K562 (cell line): ENCODE data around the gene UBE2M. TPM values are rescaled to one million over a fixed set of nuclear protein-coding genes. Genes with fewer than 3 reads are reported as not detected.
A peak's percentile ranks its signal among the peaks of the same experiment; 100 is the strongest.

Experiments
- BHLHE40 ChIP-seq: IDR thresholded peaks from 2 replicates; pipeline ENCODE4 v1.6.1; 2011; ENCODE audit warnings: low read length, improper control_type of control experiment
- CBX3 ChIP-seq, 2 experiments: IDR thresholded peaks; 1 replicate in 1 of 2; 2 replicates in 1 of 2; pipeline ENCODE4 v1.6.1; 2012; ENCODE audit warnings: inconsistent platforms in 2 of 2, low read length in 2 of 2, borderline replicate concordance in 1 of 2, control low read depth in 1 of 2
- ELF4 ChIP-seq: fragments of 450-650 bp; formaldehyde crosslinking; IDR thresholded peaks from 2 replicates; pipeline ENCODE4 v1.4.0; 2022; ENCODE audit warnings: missing genetic modification characterization
- MAZ ChIP-seq, 2 experiments: fragments of 450-650 bp in 1 of 2; sonication (generic) in 1 of 2; formaldehyde crosslinking; IDR thresholded peaks in 1 of 2; conservative IDR thresholded peaks in 1 of 2; 2 replicates each; pipeline versions ENCODE4 v1.4.0 to v1.5.0; 2020; ENCODE audit warnings: mild to moderate bottlenecking in 1 of 2, missing genetic modification reagents in 1 of 2
- NCOA4 ChIP-seq: fragments of 450-650 bp; IDR thresholded peaks from 2 replicates; pipeline ENCODE4 v1.6.1; 2018; ENCODE audit warnings: mild to moderate bottlenecking; ENCODE audit not compliant: partially characterized antibody
- RFX1 ChIP-seq: fragments of 450-650 bp; IDR thresholded peaks from 2 replicates; pipeline ENCODE4 v1.6.1; 2016; ENCODE audit warnings: mild to moderate bottlenecking, moderate library complexity
- SMAD3 ChIP-seq: fragments of 450-650 bp; formaldehyde crosslinking; conservative IDR thresholded peaks from 2 replicates; pipeline ENCODE4 v1.4.0; 2020; ENCODE audit warnings: mild to moderate bottlenecking
- ZBTB8A ChIP-seq: fragments of 450-650 bp; IDR thresholded peaks from 2 replicates; pipeline ENCODE4 v1.6.1; 2018; ENCODE audit warnings: mild to moderate bottlenecking, moderate library complexity; ENCODE audit not compliant: partially characterized antibody
- ZNF184 ChIP-seq: sonication (generic); formaldehyde crosslinking; IDR thresholded peaks from 2 replicates; pipeline ENCODE4 v1.5.0; 2020; ENCODE audit warnings: missing genetic modification reagents
- ZNF324 ChIP-seq: fragments of 250-450 bp; sonication (Bioruptor Pico); IDR thresholded peaks from 2 replicates; pipeline ENCODE4 v1.4.0; 2020; ENCODE audit warnings: mild to moderate bottlenecking
- polyA plus RNA-seq, 8 experiments: library from polyadenylated mRNA; depleted of rRNA in 4 of 8; stranded (reverse) in 5 of 8; unstranded in 3 of 8; fragments of >200 nt; fragmentation: Nextera tagmentation in 2 of 8; fragmentation: Illumina TruSeq in 1 of 8; extraction: Ambion mirVana in 2 of 8; extraction: Trizol in 1 of 8; gene quantifications; 2 replicates each; pipeline versions ENCODE4 v1.2.1 to v1.2.3, GENCODE V29; 2011 to 2014; ENCODE audit warnings: inconsistent platforms in 1 of 8, missing spikeins in 1 of 8
- total RNA-seq, 7 experiments: library from RNA; depleted of rRNA in 6 of 7; stranded (reverse); fragments of >200 nt in 6 of 7; fragmentation: Illumina TruSeq in 2 of 7; extraction: Trizol in 2 of 7; gene quantifications; 2 replicates each; pipeline versions ENCODE4 v1.2.1 to v1.2.3, GENCODE V29; 2011 to 2021; ENCODE audit warnings: low replicate concordance in 1 of 7
- TF ChIP-seq, protein P1 (sequence below), 2 experiments: fragments of 450-650 bp; formaldehyde crosslinking in 1 of 2; IDR thresholded peaks; 2 replicates each; pipeline versions ENCODE4 v1.4.0 to v1.6.1; 2014 to 2020; ENCODE audit warnings: mild to moderate bottlenecking in 2 of 2, borderline replicate concordance in 1 of 2, low read depth in 1 of 2
- TF ChIP-seq, protein P2 (sequence below): fragments of 250-450 bp; sonication (Bioruptor Pico); IDR thresholded peaks from 2 replicates; pipeline ENCODE4 v1.4.0; 2020; ENCODE audit warnings: mild to moderate bottlenecking
- TF ChIP-seq, protein P3 (sequence below): fragments of 450-650 bp; formaldehyde crosslinking; IDR thresholded peaks from 2 replicates; pipeline ENCODE4 v1.4.0; 2020; ENCODE audit warnings: mild to moderate bottlenecking, mixed read lengths
- TF ChIP-seq, protein P4 (sequence below): IDR thresholded peaks from 2 replicates; pipeline ENCODE4 v1.6.1; 2012; ENCODE audit warnings: low read depth, low read length, improper control_type of control experiment, borderline replicate concordance

The UBE2M gene
- total and polyA plus RNA-seq, 9 of the 15 experiments (the other 6 are each of a cell fraction or from before 2014, with no cell fraction given) = 0.92 to 163 (median 85.7) TPM

DNA sequence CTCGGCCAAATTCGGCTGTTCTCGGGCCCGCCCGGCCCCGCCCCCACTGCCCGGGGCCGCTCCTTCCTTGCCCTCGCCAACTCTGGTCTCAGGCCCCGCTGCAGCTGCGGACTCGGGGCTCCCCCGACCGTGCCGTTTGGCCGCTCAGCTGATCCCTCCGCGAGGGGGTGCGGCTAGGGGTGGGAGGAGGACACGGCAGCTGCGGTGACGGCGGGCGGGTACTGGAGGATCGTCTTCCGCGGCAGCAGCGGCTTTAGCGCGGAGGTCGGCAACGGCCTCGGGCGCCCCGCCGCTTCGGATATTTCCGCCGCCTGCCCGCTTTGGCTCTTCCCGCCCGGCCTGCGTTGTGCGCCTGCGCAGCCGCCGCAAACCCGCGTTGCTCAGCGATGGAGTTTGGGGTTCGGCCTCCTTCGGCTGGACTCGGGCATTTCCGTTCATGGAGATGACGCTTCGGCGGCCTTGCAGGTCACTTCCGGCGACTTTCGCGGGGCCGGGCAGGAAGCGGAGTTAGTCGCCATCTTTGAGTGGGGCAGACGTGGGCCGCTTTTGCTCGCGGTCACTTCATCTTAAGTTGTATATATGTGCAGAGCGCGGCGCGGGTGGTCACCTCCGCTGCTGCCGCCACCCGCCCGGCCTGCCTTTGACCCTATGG, 338 bp upstream of the UBE2M start (continued):
- TF ChIP-seq, protein P1, sequence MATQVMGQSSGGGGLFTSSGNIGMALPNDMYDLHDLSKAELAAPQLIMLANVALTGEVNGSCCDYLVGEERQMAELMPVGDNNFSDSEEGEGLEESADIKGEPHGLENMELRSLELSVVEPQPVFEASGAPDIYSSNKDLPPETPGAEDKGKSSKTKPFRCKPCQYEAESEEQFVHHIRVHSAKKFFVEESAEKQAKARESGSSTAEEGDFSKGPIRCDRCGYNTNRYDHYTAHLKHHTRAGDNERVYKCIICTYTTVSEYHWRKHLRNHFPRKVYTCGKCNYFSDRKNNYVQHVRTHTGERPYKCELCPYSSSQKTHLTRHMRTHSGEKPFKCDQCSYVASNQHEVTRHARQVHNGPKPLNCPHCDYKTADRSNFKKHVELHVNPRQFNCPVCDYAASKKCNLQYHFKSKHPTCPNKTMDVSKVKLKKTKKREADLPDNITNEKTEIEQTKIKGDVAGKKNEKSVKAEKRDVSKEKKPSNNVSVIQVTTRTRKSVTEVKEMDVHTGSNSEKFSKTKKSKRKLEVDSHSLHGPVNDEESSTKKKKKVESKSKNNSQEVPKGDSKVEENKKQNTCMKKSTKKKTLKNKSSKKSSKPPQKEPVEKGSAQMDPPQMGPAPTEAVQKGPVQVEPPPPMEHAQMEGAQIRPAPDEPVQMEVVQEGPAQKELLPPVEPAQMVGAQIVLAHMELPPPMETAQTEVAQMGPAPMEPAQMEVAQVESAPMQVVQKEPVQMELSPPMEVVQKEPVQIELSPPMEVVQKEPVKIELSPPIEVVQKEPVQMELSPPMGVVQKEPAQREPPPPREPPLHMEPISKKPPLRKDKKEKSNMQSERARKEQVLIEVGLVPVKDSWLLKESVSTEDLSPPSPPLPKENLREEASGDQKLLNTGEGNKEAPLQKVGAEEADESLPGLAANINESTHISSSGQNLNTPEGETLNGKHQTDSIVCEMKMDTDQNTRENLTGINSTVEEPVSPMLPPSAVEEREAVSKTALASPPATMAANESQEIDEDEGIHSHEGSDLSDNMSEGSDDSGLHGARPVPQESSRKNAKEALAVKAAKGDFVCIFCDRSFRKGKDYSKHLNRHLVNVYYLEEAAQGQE (IDR thresholded peaks at IDR 0.05; ENCODE audit: borderline replicate concordance) = no peak
- TF ChIP-seq, protein P1 (CRISPR knock-in tag; IDR thresholded peaks at IDR 0.05; ENCODE audit: low read depth) = peak; percentile 67; the same call in 1 of the 2 replicates
- TF ChIP-seq SMAD3 (CRISPR knock-in tag) (no peak), ZNF184 (CRISPR knock-in tag) (no peak), ZBTB8A (no peak), CBX3 (IDR thresholded peaks at IDR 0.05; ENCODE audit: borderline replicate concordance in 1 of 2, low read length in 2 of 2) (no peak), ZNF324 (CRISPR knock-in tag) (peak; percentile 72), MAZ (CRISPR knock-in tag; conservative IDR thresholded peaks at IDR 0.05 in 1 of 2, IDR thresholded peaks at IDR 0.05 in 1 of 2) (peak; percentile 52 to 74; a peak in 3 of 4 replicates), ELF4 (CRISPR knock-in tag) (peak; percentile 78; the same call in 1 of the 2 replicates), BHLHE40 (peak; percentile 40; the same call in 1 of the 2 replicates), RFX1 (peak; percentile 82), NCOA4 (no peak)
- TF ChIP-seq, protein P2, sequence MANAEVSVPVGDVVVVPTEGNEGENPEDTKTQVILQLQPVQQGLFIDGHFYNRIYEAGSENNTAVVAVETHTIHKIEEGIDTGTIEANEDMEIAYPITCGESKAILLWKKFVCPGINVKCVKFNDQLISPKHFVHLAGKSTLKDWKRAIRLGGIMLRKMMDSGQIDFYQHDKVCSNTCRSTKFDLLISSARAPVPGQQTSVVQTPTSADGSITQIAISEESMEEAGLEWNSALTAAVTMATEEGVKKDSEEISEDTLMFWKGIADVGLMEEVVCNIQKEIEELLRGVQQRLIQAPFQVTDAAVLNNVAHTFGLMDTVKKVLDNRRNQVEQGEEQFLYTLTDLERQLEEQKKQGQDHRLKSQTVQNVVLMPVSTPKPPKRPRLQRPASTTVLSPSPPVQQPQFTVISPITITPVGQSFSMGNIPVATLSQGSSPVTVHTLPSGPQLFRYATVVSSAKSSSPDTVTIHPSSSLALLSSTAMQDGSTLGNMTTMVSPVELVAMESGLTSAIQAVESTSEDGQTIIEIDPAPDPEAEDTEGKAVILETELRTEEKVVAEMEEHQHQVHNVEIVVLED (CRISPR knock-in tag) = no peak; the same call in 1 of the 2 replicates
- TF ChIP-seq, protein P3, sequence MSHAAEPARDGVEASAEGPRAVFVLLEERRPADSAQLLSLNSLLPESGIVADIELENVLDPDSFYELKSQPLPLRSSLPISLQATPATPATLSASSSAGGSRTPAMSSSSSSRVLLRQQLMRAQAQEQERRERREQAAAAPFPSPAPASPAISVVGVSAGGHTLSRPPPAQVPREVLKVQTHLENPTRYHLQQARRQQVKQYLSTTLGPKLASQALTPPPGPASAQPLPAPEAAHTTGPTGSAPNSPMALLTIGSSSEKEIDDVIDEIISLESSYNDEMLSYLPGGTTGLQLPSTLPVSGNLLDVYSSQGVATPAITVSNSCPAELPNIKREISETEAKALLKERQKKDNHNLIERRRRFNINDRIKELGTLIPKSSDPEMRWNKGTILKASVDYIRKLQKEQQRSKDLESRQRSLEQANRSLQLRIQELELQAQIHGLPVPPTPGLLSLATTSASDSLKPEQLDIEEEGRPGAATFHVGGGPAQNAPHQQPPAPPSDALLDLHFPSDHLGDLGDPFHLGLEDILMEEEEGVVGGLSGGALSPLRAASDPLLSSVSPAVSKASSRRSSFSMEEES (CRISPR knock-in tag) = no peak
- TF ChIP-seq, protein P4, sequence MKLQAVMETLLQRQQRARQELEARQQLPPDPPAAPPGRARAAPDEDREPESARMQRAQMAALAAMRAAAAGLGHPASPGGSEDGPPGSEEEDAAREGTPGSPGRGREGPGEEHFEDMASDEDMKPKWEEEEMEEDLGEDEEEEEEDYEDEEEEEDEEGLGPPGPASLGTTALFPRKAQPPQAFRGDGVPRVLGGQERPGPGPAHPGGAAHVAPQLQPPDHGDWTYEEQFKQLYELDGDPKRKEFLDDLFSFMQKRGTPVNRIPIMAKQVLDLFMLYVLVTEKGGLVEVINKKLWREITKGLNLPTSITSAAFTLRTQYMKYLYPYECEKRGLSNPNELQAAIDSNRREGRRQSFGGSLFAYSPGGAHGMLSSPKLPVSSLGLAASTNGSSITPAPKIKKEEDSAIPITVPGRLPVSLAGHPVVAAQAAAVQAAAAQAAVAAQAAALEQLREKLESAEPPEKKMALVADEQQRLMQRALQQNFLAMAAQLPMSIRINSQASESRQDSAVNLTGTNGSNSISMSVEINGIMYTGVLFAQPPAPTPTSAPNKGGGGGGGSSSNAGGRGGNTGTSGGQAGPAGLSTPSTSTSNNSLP = no peak
